Stimulated activated CD8-positive, alpha-beta memory T cell treated with anti-CD3 and anti-CD28 coated beads, Interleukin-4, amount 100 ng/mL, for 48 hours (primary cell): ENCODE measurements around the gene OSBPL5.

ENCODE experiments used
- DNase-seq: peaks from one replicate; pipeline ENCODE4 v3.0.0-alpha.2; 2020

OSBPL5 gene

GRCh38 chr11:3096909-3097530 lies 68.1 kb downstream of the OSBPL5 start:
- peak; percentile 11 for DNase-seq

GRCh38 chr11:3095712-3096361 lies 69.3 kb downstream of the OSBPL5 start:
- peak; percentile 4 for DNase-seq

GRCh38 chr11:3094223-3094824 lies 70.8 kb downstream of the OSBPL5 start:
- peak; percentile 8 for DNase-seq

- DNase-seq: peak; percentile 2
These were observed 71.6 kb downstream of the OSBPL5 start for GRCh38 chr11:3093281-3094191.

- no peak for DNase-seq
These were observed 72.4 kb downstream of the OSBPL5 start for GRCh38 chr11:3092603-3093141.

- DNase-seq: peak; percentile 83
These were observed 73.1 kb downstream of the OSBPL5 start for GRCh38 chr11:3091846-3092602.

GRCh38 chr11:3091081-3091845 lies 73.8 kb downstream of the OSBPL5 start:
- no peak for DNase-seq

GRCh38 chr11:3090096-3090901 lies 74.8 kb downstream of the OSBPL5 start:
- DNase-seq: no peak

GRCh38 chr11:3089236-3090061 lies 75.7 kb downstream of the OSBPL5 start:
- no peak for DNase-seq

GRCh38 chr11:3088806-3089205 lies 76.3 kb downstream of the OSBPL5 start:
- no peak for DNase-seq

GRCh38 chr11:3087821-3088800 lies 77.0 kb downstream of the OSBPL5 start:
- DNase-seq: no peak

- no peak for DNase-seq
These were observed 77.7 kb downstream of the OSBPL5 start for GRCh38 chr11:3087373-3087772.

- no peak for DNase-seq
These were observed 78.4 kb downstream of the OSBPL5 start for GRCh38 chr11:3086671-3087150.

GRCh38 chr11:3086114-3086513 lies 79.0 kb downstream of the OSBPL5 start:
- DNase-seq: no peak

- no peak for DNase-seq
These were observed 80.1 kb downstream of the OSBPL5 start for GRCh38 chr11:3085052-3085451.

GRCh38 chr11:3083321-3083720 lies 81.8 kb downstream of the OSBPL5 start:
- DNase-seq: no peak

- no peak for DNase-seq
These were observed 83.7 kb downstream of the OSBPL5 start for GRCh38 chr11:3081386-3081751.

GRCh38 chr11:3080733-3081385 lies 84.3 kb downstream of the OSBPL5 start:
- DNase-seq: no peak
